Neural cell (in vitro differentiated cells): ENCODE measurements around the gene UBALD1. TPM values are rescaled to one million over a fixed set of nuclear protein-coding genes. Genes with fewer than 3 reads are reported as not detected.

Source experiments
- H2AFZ ChIP-seq: fragments of 200-600, 300-800 bp; sonication (generic), shearing (Covaris generic); 2 replicates; pipeline ENCODE4 v1.6.0; 2014; ENCODE audit warnings: low read depth, mild to moderate bottlenecking, antibody characterized with exemption, low read length, moderate library complexity
- H3F3A ChIP-seq: fragments of 200-600 bp; shearing (Covaris generic); 2 replicates; pipeline ENCODE4 v1.6.1; 2016; ENCODE audit warnings: mild to moderate bottlenecking, moderate library complexity, mixed read lengths, antibody characterized with exemption, low read length; ENCODE audit not compliant: insufficient read depth, poor library complexity, severe bottlenecking
- H3K27ac ChIP-seq: fragments of 200-600, 300-800 bp; sonication (generic), shearing (Covaris generic); 2 replicates; pipeline ENCODE4 v1.5.1; 2014; ENCODE audit warnings: mild to moderate bottlenecking, low read length, moderate library complexity
- H3K27me3 ChIP-seq: fragments of 300-800, 200-600 bp; sonication (generic), shearing (Covaris generic); 2 replicates; pipeline ENCODE4 v1.6.0; 2014; ENCODE audit warnings: mild to moderate bottlenecking, low read depth, low read length, moderate library complexity; ENCODE audit not compliant: insufficient read depth
- H3K36me3 ChIP-seq: fragments of 300-800, 200-600 bp; sonication (generic), shearing (Covaris generic); 2 replicates; pipeline ENCODE4 v1.5.1; 2014; ENCODE audit warnings: mild to moderate bottlenecking, antibody characterized with exemption, low read length, moderate library complexity; ENCODE audit not compliant: insufficient read depth
- H3K4me2 ChIP-seq: fragments of 300-800, 200-600 bp; sonication (generic), shearing (Covaris generic); 2 replicates; pipeline ENCODE4 v1.6.0; 2014; ENCODE audit warnings: mild to moderate bottlenecking, low read length
- H3K4me3 ChIP-seq: fragments of 300-800, 200-600 bp; sonication (generic), shearing (Covaris generic); 2 replicates; pipeline ENCODE4 v1.5.1; 2014; ENCODE audit warnings: mild to moderate bottlenecking, low read length, moderate library complexity
- H3K79me2 ChIP-seq: fragments of 200-600 bp; shearing (Covaris generic); replicated peaks from 2 replicates; pipeline ENCODE4 v1.6.0; 2014; ENCODE audit warnings: mild to moderate bottlenecking, low read length, moderate library complexity; ENCODE audit not compliant: insufficient read depth
- H3K9ac ChIP-seq: fragments of 300-800, 200-600 bp; sonication (generic), shearing (Covaris generic); 2 replicates; pipeline ENCODE4 v1.6.1; 2016; ENCODE audit warnings: mild to moderate bottlenecking, low read length, mixed read lengths
- H3K9me2 ChIP-seq: fragments of 200-600 bp; shearing (Covaris generic); 2 replicates; pipeline ENCODE4 v1.6.1; 2016; ENCODE audit warnings: mild to moderate bottlenecking, low read length, mixed read lengths; ENCODE audit not compliant: insufficient read depth
- H3K9me3 ChIP-seq: fragments of 200-600, 300-800 bp; sonication (generic), shearing (Covaris generic); 2 replicates; pipeline ENCODE4 v1.6.1; 2016; ENCODE audit warnings: mild to moderate bottlenecking, mixed run types, low read length, moderate library complexity, mixed read lengths
- H4K20me1 ChIP-seq: fragments of 200-600 bp; shearing (Covaris generic); 2 replicates; pipeline ENCODE4 v1.6.1; 2016; ENCODE audit warnings: mild to moderate bottlenecking, mixed run types; ENCODE audit not compliant: insufficient read depth
- EP300 ChIP-seq: fragments of 450-650 bp; conservative IDR thresholded peaks from 2 replicates; pipeline ENCODE4 v1.6.1; 2014; ENCODE audit warnings: antibody characterized with exemption, mild to moderate bottlenecking, moderate library complexity; ENCODE audit not compliant: poor library complexity, severe bottlenecking
- EZH2 ChIP-seq: fragments of 200-600, 300-800 bp; shearing (Covaris generic), sonication (generic); IDR thresholded peaks from 2 replicates; pipeline ENCODE4 v1.6.1; 2014; ENCODE audit warnings: antibody characterized with exemption, low read length, borderline replicate concordance, mild to moderate bottlenecking; ENCODE audit not compliant: insufficient read depth, poor library complexity, severe bottlenecking
- MXI1 ChIP-seq: fragments of 450-650 bp; conservative IDR thresholded peaks from 2 replicates; pipeline ENCODE4 v1.6.1; 2014; ENCODE audit warnings: antibody characterized with exemption, mild to moderate bottlenecking; ENCODE audit not compliant: poor library complexity, severe bottlenecking
- POLR2AphosphoS5 ChIP-seq: IDR thresholded peaks from 2 replicates; pipeline ENCODE4 v1.6.1; 2012
- RAD21 ChIP-seq: fragments of 450-650 bp; conservative IDR thresholded peaks from 2 replicates; pipeline ENCODE4 v1.6.1; 2014; ENCODE audit warnings: antibody characterized with exemption, mild to moderate bottlenecking, moderate library complexity
- SMC3 ChIP-seq: fragments of 450-650 bp; conservative IDR thresholded peaks from 2 replicates; pipeline ENCODE4 v1.6.1; 2014; ENCODE audit warnings: antibody characterized with exemption, mild to moderate bottlenecking, moderate library complexity; ENCODE audit not compliant: poor library complexity
- TAF1 ChIP-seq: IDR thresholded peaks from 2 replicates; pipeline ENCODE4 v1.6.1; 2012; ENCODE audit warnings: low read depth
- polyA plus RNA-seq: library from polyadenylated mRNA; depleted of rRNA; stranded (reverse); fragments of >200 nt; gene quantifications from 2 replicates; pipeline ENCODE4 v1.2.3, GENCODE V29; 2014
- TF ChIP-seq, protein P1 (sequence below): fragments of 450-650 bp; IDR thresholded peaks from 2 replicates; pipeline ENCODE4 v1.5.1; 2014; ENCODE audit warnings: antibody characterized with exemption, mild to moderate bottlenecking, moderate library complexity; ENCODE audit not compliant: poor library complexity, severe bottlenecking
- TF ChIP-seq, protein P2 (sequence below): IDR thresholded peaks from 2 replicates; pipeline ENCODE4 v1.6.1; 2012; ENCODE audit warnings: borderline replicate concordance

Gene UBALD1
- polyA plus RNA-seq, 1 donor from 2014 or later: 3.3 TPM

DNA sequence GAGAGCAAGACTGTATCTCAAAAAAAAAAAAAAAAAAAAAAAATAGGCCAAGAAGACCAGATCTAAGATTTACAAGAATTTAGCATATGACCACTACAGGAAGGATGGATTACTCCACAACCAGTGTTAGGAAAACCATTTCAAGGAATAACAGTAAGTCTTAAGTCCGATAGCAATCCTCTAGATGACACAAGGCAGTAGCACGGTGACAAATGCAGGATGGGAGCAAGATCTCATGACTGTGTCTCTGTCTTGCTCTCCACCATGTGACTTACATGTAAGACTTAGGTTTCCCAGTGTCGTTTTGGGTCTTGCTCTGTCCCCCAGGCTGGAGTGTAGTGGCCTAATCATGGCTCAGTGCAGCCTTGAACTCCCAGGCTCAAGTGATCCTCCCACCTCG, 30.8 kb downstream of the UBALD1 start:
- Histone ChIP-seq H3K27ac (no peak overlapping the region), H3F3A (no peaks in the 10 kb centered on the region), H3K9ac (no peak overlapping the region), H2AFZ (no peak overlapping the region), H3K9me3 (no peaks in the 10 kb centered on the region), H3K4me2 (no peak overlapping the region), H3K27me3 (no peaks in the 10 kb centered on the region), H4K20me1 (no peaks in the 10 kb centered on the region), H3K36me3 (no peaks in the 10 kb centered on the region), H3K79me2 (no peaks in the 10 kb centered on the region), H3K4me3 (no peak overlapping the region), H3K9me2 (no peaks in the 10 kb centered on the region)
- TF ChIP-seq MXI1 (no peak), SMC3 (no peak), POLR2AphosphoS5 (no peak), EP300 (no peak)
- TF ChIP-seq, protein P1, sequence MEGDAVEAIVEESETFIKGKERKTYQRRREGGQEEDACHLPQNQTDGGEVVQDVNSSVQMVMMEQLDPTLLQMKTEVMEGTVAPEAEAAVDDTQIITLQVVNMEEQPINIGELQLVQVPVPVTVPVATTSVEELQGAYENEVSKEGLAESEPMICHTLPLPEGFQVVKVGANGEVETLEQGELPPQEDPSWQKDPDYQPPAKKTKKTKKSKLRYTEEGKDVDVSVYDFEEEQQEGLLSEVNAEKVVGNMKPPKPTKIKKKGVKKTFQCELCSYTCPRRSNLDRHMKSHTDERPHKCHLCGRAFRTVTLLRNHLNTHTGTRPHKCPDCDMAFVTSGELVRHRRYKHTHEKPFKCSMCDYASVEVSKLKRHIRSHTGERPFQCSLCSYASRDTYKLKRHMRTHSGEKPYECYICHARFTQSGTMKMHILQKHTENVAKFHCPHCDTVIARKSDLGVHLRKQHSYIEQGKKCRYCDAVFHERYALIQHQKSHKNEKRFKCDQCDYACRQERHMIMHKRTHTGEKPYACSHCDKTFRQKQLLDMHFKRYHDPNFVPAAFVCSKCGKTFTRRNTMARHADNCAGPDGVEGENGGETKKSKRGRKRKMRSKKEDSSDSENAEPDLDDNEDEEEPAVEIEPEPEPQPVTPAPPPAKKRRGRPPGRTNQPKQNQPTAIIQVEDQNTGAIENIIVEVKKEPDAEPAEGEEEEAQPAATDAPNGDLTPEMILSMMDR: no peak

DNA sequence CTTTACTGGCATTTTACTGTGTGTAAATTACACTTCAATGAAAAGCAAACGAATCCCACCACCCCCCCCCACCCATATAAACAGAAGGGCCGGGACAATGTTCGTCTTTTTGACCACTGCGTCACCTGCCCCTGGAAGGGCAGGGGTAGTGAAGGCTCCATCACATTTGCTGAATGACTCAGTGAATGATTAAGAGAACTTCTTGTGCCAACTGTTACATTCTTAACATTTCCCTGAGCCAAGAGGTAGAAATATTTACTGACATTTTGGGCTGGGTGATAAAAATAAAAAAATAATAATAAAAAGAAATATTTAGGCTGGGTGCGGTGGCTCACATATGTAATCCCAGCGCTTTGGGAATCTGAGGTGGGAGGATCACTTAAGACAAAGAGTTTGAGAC, 34.4 kb downstream of the UBALD1 start:
- H4K20me1 ChIP-seq: no peaks in the 10 kb centered on the region
- no peaks in the 10 kb centered on the region for H3F3A ChIP-seq
- no peaks in the 10 kb centered on the region for H3K79me2 ChIP-seq
- H3K27ac ChIP-seq: no peak overlapping the region
- no peaks in the 10 kb centered on the region for H3K27me3 ChIP-seq
- no peak overlapping the region for H3K4me3 ChIP-seq
- H3K4me2 ChIP-seq: no peak overlapping the region
- no peaks in the 10 kb centered on the region for H3K36me3 ChIP-seq
- no peaks in the 10 kb centered on the region for H3K9me3 ChIP-seq
- H3K9me2 ChIP-seq: no peaks in the 10 kb centered on the region
- no peak overlapping the region for H2AFZ ChIP-seq
- H3K9ac ChIP-seq: no peak overlapping the region
- TF ChIP-seq EP300 (no peak), EZH2 (no peak), SMC3 (no peak), MXI1 (no peak), POLR2AphosphoS5 (no peak), RAD21 (no peak), TAF1 (no peak)
- TF ChIP-seq, protein P2, sequence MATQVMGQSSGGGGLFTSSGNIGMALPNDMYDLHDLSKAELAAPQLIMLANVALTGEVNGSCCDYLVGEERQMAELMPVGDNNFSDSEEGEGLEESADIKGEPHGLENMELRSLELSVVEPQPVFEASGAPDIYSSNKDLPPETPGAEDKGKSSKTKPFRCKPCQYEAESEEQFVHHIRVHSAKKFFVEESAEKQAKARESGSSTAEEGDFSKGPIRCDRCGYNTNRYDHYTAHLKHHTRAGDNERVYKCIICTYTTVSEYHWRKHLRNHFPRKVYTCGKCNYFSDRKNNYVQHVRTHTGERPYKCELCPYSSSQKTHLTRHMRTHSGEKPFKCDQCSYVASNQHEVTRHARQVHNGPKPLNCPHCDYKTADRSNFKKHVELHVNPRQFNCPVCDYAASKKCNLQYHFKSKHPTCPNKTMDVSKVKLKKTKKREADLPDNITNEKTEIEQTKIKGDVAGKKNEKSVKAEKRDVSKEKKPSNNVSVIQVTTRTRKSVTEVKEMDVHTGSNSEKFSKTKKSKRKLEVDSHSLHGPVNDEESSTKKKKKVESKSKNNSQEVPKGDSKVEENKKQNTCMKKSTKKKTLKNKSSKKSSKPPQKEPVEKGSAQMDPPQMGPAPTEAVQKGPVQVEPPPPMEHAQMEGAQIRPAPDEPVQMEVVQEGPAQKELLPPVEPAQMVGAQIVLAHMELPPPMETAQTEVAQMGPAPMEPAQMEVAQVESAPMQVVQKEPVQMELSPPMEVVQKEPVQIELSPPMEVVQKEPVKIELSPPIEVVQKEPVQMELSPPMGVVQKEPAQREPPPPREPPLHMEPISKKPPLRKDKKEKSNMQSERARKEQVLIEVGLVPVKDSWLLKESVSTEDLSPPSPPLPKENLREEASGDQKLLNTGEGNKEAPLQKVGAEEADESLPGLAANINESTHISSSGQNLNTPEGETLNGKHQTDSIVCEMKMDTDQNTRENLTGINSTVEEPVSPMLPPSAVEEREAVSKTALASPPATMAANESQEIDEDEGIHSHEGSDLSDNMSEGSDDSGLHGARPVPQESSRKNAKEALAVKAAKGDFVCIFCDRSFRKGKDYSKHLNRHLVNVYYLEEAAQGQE: no peak
- TF ChIP-seq, protein P1: no peak
